CD8-positive, alpha-beta memory T cell (primary cell): ENCODE measurements around the gene PDGFC. TPM values are rescaled to one million over a fixed set of nuclear protein-coding genes. Genes with fewer than 3 reads are reported as not detected.

Experiments used
- CTCF ChIA-PET: fragments of 350-600 bp; sonication (Branson Sonifier 250); formaldehyde crosslinking; loops from one replicate; lab custom pipeline; 2021; ENCODE audit warnings: antibody characterized with exemption; lab: Charles Lee
- POLR2A ChIA-PET: fragments of 350-600 bp; sonication (Branson Sonifier 250); formaldehyde crosslinking; loops from one replicate; lab custom pipeline; 2021; ENCODE audit warnings: antibody characterized with exemption; lab: Charles Lee
- DNase-seq, 5 donors: peaks; one replicate each; pipeline versions ENCODE4 v3.0.0 to v3.0.0-alpha.2; 2020 to 2022; ENCODE audit warnings: mixed read lengths in 1 of 5
- H3K27ac ChIP-seq: one replicate; pipeline ENCODE4 v1.7.0; 2013; ENCODE audit warnings: low read depth, mild to moderate bottlenecking, low read length, moderate library complexity
- H3K27me3 ChIP-seq: 2 replicates; pipeline ENCODE4 v1.7.0; 2013; ENCODE audit warnings: low read length, mild to moderate bottlenecking; ENCODE audit not compliant: insufficient read depth, poor library complexity, severe bottlenecking
- H3K36me3 ChIP-seq: 2 replicates; pipeline ENCODE4 v1.7.0; 2013; ENCODE audit warnings: mild to moderate bottlenecking, low read length, moderate library complexity; ENCODE audit not compliant: insufficient read depth
- H3K4me1 ChIP-seq: 2 replicates; pipeline ENCODE4 v1.7.0; 2013; ENCODE audit warnings: mild to moderate bottlenecking, low read length, moderate library complexity; ENCODE audit not compliant: insufficient read depth
- H3K4me3 ChIP-seq: 2 replicates; pipeline ENCODE4 v1.7.0; 2013; ENCODE audit warnings: mild to moderate bottlenecking, low read length
- H3K9me3 ChIP-seq: 2 replicates; pipeline ENCODE4 v1.7.0; 2013; ENCODE audit warnings: mild to moderate bottlenecking, low read length
- H3K27ac Mint-ChIP-seq, 8 donors: one replicate each; pipeline ENCODE4 v1.8.0; 2020 to 2021; ENCODE audit warnings: mixed read lengths in 8 of 8, mild to moderate bottlenecking in 6 of 8, inconsistent platforms in 3 of 8, moderate library complexity in 3 of 8
- H3K27me3 Mint-ChIP-seq, 2 donors: one replicate each; pipeline ENCODE4 v1.8.0; 2020 to 2021; ENCODE audit warnings: mixed read lengths in 2 of 2, mild to moderate bottlenecking in 1 of 2, moderate library complexity in 1 of 2
- H3K36me3 Mint-ChIP-seq, 3 donors: one replicate each; pipeline ENCODE4 v1.8.0; 2020 to 2021; ENCODE audit warnings: mixed read lengths in 3 of 3, inconsistent platforms in 1 of 3, mild to moderate bottlenecking in 1 of 3
- H3K4me1 Mint-ChIP-seq, 3 donors: one replicate each; pipeline ENCODE4 v1.8.0; 2020 to 2021; ENCODE audit warnings: mixed read lengths in 3 of 3, inconsistent platforms in 1 of 3, mild to moderate bottlenecking in 1 of 3
- H3K4me3 Mint-ChIP-seq, 7 donors: one replicate each; pipeline ENCODE4 v1.8.0; 2020 to 2021; ENCODE audit warnings: mixed read lengths in 7 of 7, mild to moderate bottlenecking in 6 of 7, moderate library complexity in 4 of 7, inconsistent platforms in 2 of 7
- H3K9me3 Mint-ChIP-seq, 5 donors: one replicate each; pipeline ENCODE4 v1.8.0; 2020 to 2022; ENCODE audit warnings: mixed read lengths in 5 of 5, mild to moderate bottlenecking in 3 of 5, moderate library complexity in 2 of 5, inconsistent platforms in 1 of 5
- polyA plus RNA-seq: library from polyadenylated mRNA; unstranded; fragments of 300-500 nt; fragmentation: Illumina TruSeq; gene quantifications from one replicate; pipeline ENCODE4 v1.2.3, GENCODE V29; 2021
- total RNA-seq, 2 experiments: library from RNA; stranded (reverse); gene quantifications; one replicate each; pipeline ENCODE4 v1.2.3, GENCODE V29; 2021

Gene PDGFC
- total and polyA plus RNA-seq, 3 experiments from 2014 or later = 0.13 TPM; not detected in 2

GRCh38 chr4:156953001-156953400 is 18.6 kb downstream of the PDGFC start:
- H3K36me3 Mint-ChIP-seq = no peaks in the 10 kb centered on the region
- Histone ChIP-seq H3K27me3 (no peaks in the 10 kb centered on the region), H3K4me3 (no peak overlapping the region), H3K27ac (no peak overlapping the region), H3K4me1 (no peaks in the 10 kb centered on the region), H3K36me3 (no peaks in the 10 kb centered on the region), H3K9me3 (no peaks in the 10 kb centered on the region)
- POLR2A ChIA-PET = no interaction called here
- H3K27ac Mint-ChIP-seq = no peak overlapping the region
- H3K4me3 Mint-ChIP-seq = no peak overlapping the region
- CTCF ChIA-PET = no interaction called here
- H3K27me3 Mint-ChIP-seq = peaks cover 0 to 2% of the 10 kb centered on the region in 2 donors
- peaks cover 0 to 12% (median 2%) of the 10 kb centered on the region in 5 donors for H3K9me3 Mint-ChIP-seq
- no peaks in the 10 kb centered on the region for H3K4me1 Mint-ChIP-seq
- DNase-seq = no peak

GRCh38 chr4:156952078-156952759 is 19.4 kb downstream of the PDGFC start:
- DNase-seq = no peak
- ChIA-PET POLR2A (no interaction called here), CTCF (no interaction called here)
- Mint-ChIP-seq H3K27ac (no peak overlapping the region), H3K9me3 (peaks cover 0 to 12% (median 0%) of the 10 kb centered on the region in 5 donors), H3K4me3 (no peak overlapping the region), H3K4me1 (no peaks in the 10 kb centered on the region), H3K27me3 (peaks cover 0 to under 1% of the 10 kb centered on the region in 2 donors), H3K36me3 (no peaks in the 10 kb centered on the region)
- H3K36me3 ChIP-seq = no peaks in the 10 kb centered on the region
- H3K27me3 ChIP-seq = no peaks in the 10 kb centered on the region
- no peaks in the 10 kb centered on the region for H3K4me1 ChIP-seq
- no peak overlapping the region for H3K27ac ChIP-seq
- no peak overlapping the region for H3K4me3 ChIP-seq
- no peaks in the 10 kb centered on the region for H3K9me3 ChIP-seq

GRCh38 chr4:156950948-156951347 is 20.7 kb downstream of the PDGFC start:
- Histone ChIP-seq H3K36me3 (no peaks in the 10 kb centered on the region), H3K27ac (no peak overlapping the region), H3K27me3 (no peaks in the 10 kb centered on the region), H3K9me3 (no peaks in the 10 kb centered on the region), H3K4me3 (no peak overlapping the region), H3K4me1 (no peaks in the 10 kb centered on the region)
- ChIA-PET CTCF (no interaction called here), POLR2A (no interaction called here)
- DNase-seq = no peak
- Mint-ChIP-seq H3K27ac (no peak overlapping the region), H3K4me1 (no peaks in the 10 kb centered on the region), H3K36me3 (no peaks in the 10 kb centered on the region), H3K27me3 (no peaks in the 10 kb centered on the region), H3K9me3 (peaks cover 0 to 12% (median 2%) of the 10 kb centered on the region in 5 donors), H3K4me3 (no peak overlapping the region)

DNA sequence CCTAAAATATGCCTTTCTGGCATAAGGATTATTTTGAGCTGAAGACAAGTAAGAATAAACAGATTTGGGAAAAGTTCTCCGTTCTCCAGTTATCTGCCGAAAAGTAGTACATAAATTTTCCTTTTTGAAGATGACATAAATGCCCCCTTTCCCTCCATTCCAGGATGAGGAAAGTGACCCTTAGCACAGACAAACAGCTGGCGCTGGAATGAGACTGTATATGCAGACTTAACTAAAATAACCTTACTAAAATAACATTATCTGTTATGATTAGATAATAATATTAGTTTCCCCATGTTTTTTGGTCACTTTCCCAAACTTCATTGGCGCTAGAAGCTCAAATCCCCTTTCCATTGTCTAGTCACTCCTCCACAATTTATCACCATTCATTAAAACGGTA is 21.5 kb downstream of the PDGFC start:
- no peak overlapping the region for H3K27ac Mint-ChIP-seq
- H3K4me1 Mint-ChIP-seq = no peaks in the 10 kb centered on the region
- Histone ChIP-seq H3K4me1 (no peaks in the 10 kb centered on the region), H3K9me3 (no peaks in the 10 kb centered on the region), H3K27me3 (no peaks in the 10 kb centered on the region), H3K4me3 (no peak overlapping the region), H3K27ac (no peak overlapping the region), H3K36me3 (no peaks in the 10 kb centered on the region)
- ChIA-PET CTCF (no interaction called here), POLR2A (no interaction called here)
- H3K4me3 Mint-ChIP-seq = no peak overlapping the region
- peaks cover 0 to 12% (median 2%) of the 10 kb centered on the region in 5 donors for H3K9me3 Mint-ChIP-seq
- H3K36me3 Mint-ChIP-seq = no peaks in the 10 kb centered on the region
- no peak for DNase-seq
- no peaks in the 10 kb centered on the region for H3K27me3 Mint-ChIP-seq

GRCh38 chr4:156949373-156949814 is 22.2 kb downstream of the PDGFC start:
- no peaks in the 10 kb centered on the region for H3K36me3 Mint-ChIP-seq
- Histone ChIP-seq H3K27ac (no peak overlapping the region), H3K27me3 (no peaks in the 10 kb centered on the region), H3K36me3 (no peaks in the 10 kb centered on the region), H3K4me1 (no peaks in the 10 kb centered on the region), H3K4me3 (no peak overlapping the region), H3K9me3 (no peaks in the 10 kb centered on the region)
- ChIA-PET POLR2A (no interaction called here), CTCF (no interaction called here)
- H3K9me3 Mint-ChIP-seq = peaks cover 0 to 12% (median 0%) of the 10 kb centered on the region in 5 donors
- H3K4me3 Mint-ChIP-seq = no peak overlapping the region
- DNase-seq = no peak
- no peaks in the 10 kb centered on the region for H3K27me3 Mint-ChIP-seq
- no peak overlapping the region for H3K27ac Mint-ChIP-seq
- H3K4me1 Mint-ChIP-seq = no peaks in the 10 kb centered on the region

DNA sequence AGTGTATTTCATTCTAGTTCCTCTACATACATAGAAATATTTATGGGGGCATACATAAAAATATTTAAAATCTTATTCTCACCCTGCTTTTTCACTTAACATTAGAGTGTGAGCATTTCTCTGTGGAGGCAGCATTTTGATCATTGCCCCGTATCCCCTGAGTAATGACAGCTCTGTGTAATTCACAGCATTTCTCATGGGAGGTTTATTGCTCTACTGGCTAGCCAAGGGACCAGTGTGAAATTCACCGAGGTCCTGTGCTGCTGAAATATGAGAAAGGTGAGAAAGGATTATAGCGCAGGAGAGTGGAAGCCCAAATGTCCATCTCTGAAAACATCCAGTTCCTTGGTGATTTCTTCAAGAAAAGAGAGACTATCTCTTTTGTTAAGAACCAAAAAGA is 22.9 kb downstream of the PDGFC start:
- ChIA-PET CTCF (no interaction called here), POLR2A (no interaction called here)
- Histone ChIP-seq H3K36me3 (no peaks in the 10 kb centered on the region), H3K9me3 (no peaks in the 10 kb centered on the region), H3K27me3 (no peaks in the 10 kb centered on the region), H3K27ac (no peak overlapping the region), H3K4me1 (no peaks in the 10 kb centered on the region), H3K4me3 (no peak overlapping the region)
- Mint-ChIP-seq H3K27ac (no peak overlapping the region), H3K4me3 (no peak overlapping the region), H3K27me3 (no peaks in the 10 kb centered on the region), H3K4me1 (no peaks in the 10 kb centered on the region), H3K9me3 (peaks cover 0 to 7% (median 0%) of the 10 kb centered on the region in 5 donors), H3K36me3 (no peaks in the 10 kb centered on the region)
- DNase-seq = no peak

DNA sequence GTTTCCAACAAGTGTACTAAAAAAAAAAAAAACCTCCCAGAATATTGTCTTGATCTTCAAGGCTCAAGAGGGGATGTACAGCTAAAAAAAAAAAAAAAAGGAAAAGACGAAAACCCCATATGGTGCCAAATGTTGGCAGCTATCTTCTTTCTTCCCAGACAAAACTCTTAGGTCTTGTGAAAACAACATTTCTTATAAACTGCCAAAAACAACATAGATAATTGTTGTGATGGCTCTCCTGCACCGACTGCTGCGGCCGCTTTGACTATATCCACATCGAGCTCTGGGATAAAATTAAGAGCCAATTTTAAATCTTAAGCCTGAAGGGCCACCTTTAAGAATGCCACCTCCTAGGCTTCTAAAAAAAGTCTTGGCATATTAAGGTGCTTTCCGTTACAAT is 23.5 kb downstream of the PDGFC start:
- CTCF ChIA-PET = no interaction called here
- H3K27ac Mint-ChIP-seq = no peak overlapping the region

GRCh38 chr4:156946516-156947424 is 24.8 kb downstream of the PDGFC start:
- Histone ChIP-seq H3K4me3 (no peak overlapping the region), H3K27ac (no peak overlapping the region), H3K27me3 (no peaks in the 10 kb centered on the region), H3K9me3 (no peaks in the 10 kb centered on the region), H3K36me3 (no peaks in the 10 kb centered on the region), H3K4me1 (no peaks in the 10 kb centered on the region)
- Mint-ChIP-seq H3K9me3 (peaks cover 0 to 8% (median 4%) of the 10 kb centered on the region in 5 donors), H3K27ac (no peak overlapping the region), H3K4me1 (no peaks in the 10 kb centered on the region), H3K36me3 (no peaks in the 10 kb centered on the region), H3K4me3 (no peak overlapping the region), H3K27me3 (no peaks in the 10 kb centered on the region)
- DNase-seq = no peak
- POLR2A ChIA-PET = no interaction called here
- CTCF ChIA-PET = no interaction called here

More for the DNA sequence above, 23.5 kb downstream of the PDGFC start:
- Mint-ChIP-seq H3K4me1 (no peaks in the 10 kb centered on the region), H3K9me3 (peaks cover 0 to 8% (median 3%) of the 10 kb centered on the region in 5 donors), H3K4me3 (no peak overlapping the region), H3K36me3 (no peaks in the 10 kb centered on the region), H3K27me3 (no peaks in the 10 kb centered on the region)
- no peak overlapping the region for H3K27ac ChIP-seq
- H3K36me3 ChIP-seq = no peaks in the 10 kb centered on the region
- POLR2A ChIA-PET = no interaction called here
- no peaks in the 10 kb centered on the region for H3K9me3 ChIP-seq
- no peaks in the 10 kb centered on the region for H3K4me1 ChIP-seq
- no peaks in the 10 kb centered on the region for H3K27me3 ChIP-seq
- H3K4me3 ChIP-seq = no peak overlapping the region
- DNase-seq = no peak
